H1 (cell line): Measurements from ENCODE around the gene MRE11. TPM values are rescaled to one million over a fixed set of nuclear protein-coding genes. Genes with fewer than 3 reads are reported as not detected.

Experiments used
- CTCF ChIA-PET: fragments of 300-600 bp; sonication (Branson Sonifier 250); formaldehyde crosslinking; loops from one replicate; lab custom pipeline; 2021; ENCODE audit not compliant: partially characterized antibody; lab: Charles Lee
- POLR2A ChIA-PET: fragments of 300-600 bp; sonication (Branson Sonifier 250); formaldehyde crosslinking; loops from one replicate; lab custom pipeline; 2021; ENCODE audit warnings: inconsistent platforms; ENCODE audit not compliant: partially characterized antibody; lab: Charles Lee
- DNase-seq, 2 experiments: peaks; one replicate each; pipeline versions ENCODE4 v3.0.0 to v3.0.0-alpha.2; 2010 to 2022; ENCODE audit warnings: low spot score in 2 of 2, low read depth in 1 of 2, mixed read lengths in 1 of 2
- FAIRE-seq: peaks from 2 replicates; lab custom pipeline; 2011; peaks lifted over from hg19 to GRCh38; lab: Jason Lieb, UNC
- H2AFZ ChIP-seq: 2 replicates; pipeline ENCODE4 v1.8.1; 2012; ENCODE audit warnings: low read length, inconsistent platforms
- H2AK5ac ChIP-seq: 2 replicates; pipeline ENCODE4 v1.6.1; 2013; ENCODE audit warnings: low read depth, low read length
- H2BK120ac ChIP-seq: replicated peaks from 2 replicates; pipeline ENCODE3; 2013; ENCODE audit warnings: low read depth, low read length, inconsistent platforms
- H2BK12ac ChIP-seq: 2 replicates; pipeline ENCODE4 v1.6.1; 2013; ENCODE audit warnings: low read depth, low read length
- H2BK15ac ChIP-seq: 2 replicates; pipeline ENCODE4 v1.6.1; 2013; ENCODE audit warnings: low read length
- H2BK20ac ChIP-seq: 2 replicates; pipeline ENCODE4 v1.6.1; 2013; ENCODE audit warnings: low read length
- H2BK5ac ChIP-seq: 2 replicates; pipeline ENCODE4 v1.6.1; 2013; ENCODE audit warnings: low read depth, low read length
- H3K14ac ChIP-seq: 2 replicates; pipeline ENCODE4 v1.6.1; 2013; ENCODE audit warnings: inconsistent platforms; ENCODE audit not compliant: insufficient read length
- H3K18ac ChIP-seq: 2 replicates; pipeline ENCODE4 v1.6.1; 2013; ENCODE audit warnings: low read length; ENCODE audit errors: extremely low read depth
- H3K23ac ChIP-seq: 2 replicates; pipeline ENCODE4 v1.6.1; 2013; ENCODE audit warnings: inconsistent platforms; ENCODE audit not compliant: insufficient read length
- H3K23me2 ChIP-seq: 2 replicates; pipeline ENCODE4 v1.6.1; 2013; ENCODE audit warnings: low read depth, low read length
- H3K27ac ChIP-seq: 2 replicates; pipeline ENCODE4 v1.6.1; 2011; ENCODE audit warnings: low read depth, low read length, inconsistent platforms
- H3K27me3 ChIP-seq, 4 experiments: replicated peaks in 1 of 4; 1 replicate in 1 of 4; 2 replicates in 3 of 4; pipeline versions ENCODE4 v1.6.1 to v1.8.1; 2011 to 2013; ENCODE audit warnings: low read length in 3 of 4, mild to moderate bottlenecking in 3 of 4, inconsistent platforms in 2 of 4, mixed read lengths in 2 of 4, moderate library complexity in 1 of 4; ENCODE audit not compliant: control insufficient read depth in 3 of 4, insufficient read depth in 3 of 4; ENCODE audit errors: extremely low read depth in 1 of 4
- H3K36me3 ChIP-seq, 4 experiments: 2 replicates each; pipeline versions ENCODE4 v1.6.1 to v1.8.1; 2011 to 2013; ENCODE audit warnings: mild to moderate bottlenecking in 4 of 4, low read length in 3 of 4, moderate library complexity in 2 of 4, control low read depth in 1 of 4, inconsistent platforms in 1 of 4; ENCODE audit not compliant: insufficient read depth in 4 of 4, control insufficient read depth in 2 of 4
- H3K4ac ChIP-seq: replicated peaks from 2 replicates; pipeline ENCODE3; 2013; ENCODE audit warnings: low read length, low read depth, mixed read lengths, inconsistent platforms; ENCODE audit not compliant: insufficient read length
- H3K4me1 ChIP-seq, 4 experiments: replicated peaks in 1 of 4; 1 replicate in 1 of 4; 2 replicates in 3 of 4; pipeline versions ENCODE4 v1.6.1 to v1.8.1; 2011 to 2013; ENCODE audit warnings: low read length in 3 of 4, inconsistent platforms in 2 of 4, mixed read lengths in 1 of 4; ENCODE audit not compliant: insufficient read depth in 4 of 4, control insufficient read depth in 3 of 4
- H3K4me2 ChIP-seq, 2 experiments: 2 replicates each; pipeline versions ENCODE4 v1.6.1 to v1.8.1; 2011 to 2013; ENCODE audit warnings: low read depth in 2 of 2, low read length in 2 of 2, control low read depth in 1 of 2, inconsistent platforms in 1 of 2, mild to moderate bottlenecking in 1 of 2; ENCODE audit not compliant: insufficient read depth in 1 of 2
- H3K4me3 ChIP-seq, 4 experiments: fragments of 200-600, 300-600 bp in 1 of 4; sonication (generic), shearing (Covaris generic), sonication (Bioruptor Twin) in 1 of 4; 2 replicates each; pipeline versions ENCODE4 v1.5.1 to v1.8.1; 2011 to 2016; ENCODE audit warnings: low read length in 4 of 4, low read depth in 3 of 4, control low read depth in 2 of 4, inconsistent platforms in 2 of 4, mild to moderate bottlenecking in 2 of 4, mixed read lengths in 1 of 4, moderate library complexity in 1 of 4; ENCODE audit not compliant: insufficient read depth in 2 of 4; ENCODE audit errors: extremely low read depth in 1 of 4
- H3K56ac ChIP-seq: replicated peaks from 2 replicates; pipeline ENCODE3; 2013; ENCODE audit warnings: low read depth, mild to moderate bottlenecking, mixed read lengths, low read length, inconsistent platforms; ENCODE audit not compliant: insufficient read length
- H3K79me1 ChIP-seq: 2 replicates; pipeline ENCODE4 v1.6.1; 2013; ENCODE audit warnings: low read depth, low read length, control low read depth
- H3K79me2 ChIP-seq, 2 experiments: 2 replicates each; pipeline versions ENCODE4 v1.6.1 to v1.8.1; 2012 to 2013; ENCODE audit warnings: low read length in 2 of 2, mild to moderate bottlenecking in 2 of 2, inconsistent platforms in 1 of 2; ENCODE audit not compliant: insufficient read depth in 2 of 2, control insufficient read depth in 1 of 2
- H3K9ac ChIP-seq, 4 experiments: replicated peaks in 1 of 4; 1 replicate in 1 of 4; 2 replicates in 3 of 4; pipeline versions ENCODE4 v1.6.1 to v1.8.1; 2011 to 2013; ENCODE audit warnings: low read depth in 3 of 4, low read length in 3 of 4, control low read depth in 2 of 4, mild to moderate bottlenecking in 2 of 4, moderate library complexity in 2 of 4, inconsistent platforms in 1 of 4; ENCODE audit errors: extremely low read depth in 1 of 4
- H3K9me3 ChIP-seq, 2 experiments: 2 replicates each; pipeline versions ENCODE4 v1.6.1 to v1.8.1; 2012 to 2013; ENCODE audit warnings: mild to moderate bottlenecking in 2 of 2, moderate library complexity in 2 of 2, control low read depth in 1 of 2, inconsistent platforms in 1 of 2, low read depth in 1 of 2, low read length in 1 of 2, mixed read lengths in 1 of 2; ENCODE audit not compliant: insufficient read depth in 2 of 2
- H4K20me1 ChIP-seq, 2 experiments: replicated peaks in 1 of 2; 2 replicates each; pipeline versions ENCODE3 to v1.8.1; 2011 to 2013; ENCODE audit warnings: inconsistent platforms in 2 of 2, low read length in 2 of 2, mild to moderate bottlenecking in 1 of 2; ENCODE audit not compliant: insufficient read depth in 2 of 2, control insufficient read depth in 1 of 2
- H4K5ac ChIP-seq: 2 replicates; pipeline ENCODE4 v1.6.1; 2013; ENCODE audit warnings: low read length, low read depth, mixed read lengths, inconsistent platforms; ENCODE audit not compliant: insufficient read length
- H4K8ac ChIP-seq: 2 replicates; pipeline ENCODE4 v1.8.0; 2013; ENCODE audit warnings: mild to moderate bottlenecking, moderate library complexity, low read length, inconsistent platforms; ENCODE audit not compliant: insufficient read depth; ENCODE audit errors: extremely low read depth
- H4K91ac ChIP-seq: replicated peaks from 2 replicates; pipeline ENCODE3; 2013; ENCODE audit warnings: low read length, mixed read lengths, inconsistent platforms; ENCODE audit not compliant: insufficient read length
- BCL11A ChIP-seq, 2 experiments: IDR thresholded peaks; one replicate each; pipeline ENCODE4 v1.6.1; 2011; ENCODE audit warnings: low read depth in 2 of 2, low read length in 2 of 2, mild to moderate bottlenecking in 2 of 2
- CTBP2 ChIP-seq: IDR thresholded peaks from 2 replicates; pipeline ENCODE4 v1.7.0; 2011; ENCODE audit warnings: borderline replicate concordance, mild to moderate bottlenecking, moderate library complexity, mixed read lengths, low read length; ENCODE audit not compliant: insufficient read depth, insufficient read length
- EP300 ChIP-seq, 2 experiments: IDR thresholded peaks; 1 replicate in 1 of 2; 2 replicates in 1 of 2; pipeline ENCODE4 v1.6.1; 2011 to 2012; ENCODE audit warnings: low read depth in 2 of 2, low read length in 2 of 2, mild to moderate bottlenecking in 2 of 2, borderline replicate concordance in 1 of 2, inconsistent platforms in 1 of 2, moderate library complexity in 1 of 2
- JUND ChIP-seq: IDR thresholded peaks from 2 replicates; pipeline ENCODE4 v1.6.1; 2011; ENCODE audit warnings: mild to moderate bottlenecking, improper control_type of control experiment, low read length
- RAD21 ChIP-seq, 2 experiments: IDR thresholded peaks in 1 of 2; conservative IDR thresholded peaks in 1 of 2; 2 replicates each; pipeline ENCODE4 v1.6.1; 2011; ENCODE audit warnings: low read depth in 2 of 2, low read length in 2 of 2, improper control_type of control experiment in 1 of 2, inconsistent platforms in 1 of 2, mild to moderate bottlenecking in 1 of 2, moderate library complexity in 1 of 2
- SP4 ChIP-seq: IDR thresholded peaks from 2 replicates; pipeline ENCODE4 v1.6.1; 2012; ENCODE audit warnings: low read length, inconsistent platforms
- WGBS, 2 experiments: shearing (Covaris generic) in 1 of 2; methylation state at CpG; one replicate each; pipeline versions ENCODE4 v1.1.6 to v1.1.7; 2013 to 2015; ENCODE audit warnings: low lambda C conversion rate in 2 of 2, mixed read lengths in 2 of 2, inconsistent platforms in 1 of 2, low coverage in 1 of 2, missing lambda C conversion rate in 1 of 2; ENCODE audit not compliant: insufficient replicate concordance in 2 of 2, insufficient coverage in 1 of 2, insufficient read length in 1 of 2; ENCODE audit errors: extremely low coverage in 1 of 2, missing lambda C conversion rate in 1 of 2; 5-methylcytosine and 5-hydroxymethylcytosine counted together
- polyA plus RNA-seq, 7 experiments: library from polyadenylated mRNA; depleted of rRNA in 3 of 7; stranded (reverse) in 5 of 7; unstranded in 2 of 7; fragments of >200 nt in 5 of 7; fragments of 200-250 nt in 2 of 7; gene quantifications; 1 replicate in 5 of 7; 2 replicates in 1 of 7; 4 replicates in 1 of 7; pipeline versions ENCODE4 v1.2.1 to v1.2.3, GENCODE V29; 2011 to 2013; ENCODE audit warnings: missing spikeins in 2 of 7, mixed read lengths in 2 of 7
- total RNA-seq: library from RNA; stranded (reverse); fragmentation: NEBNext Ultra II Directional; extraction: Animal tissue kit (Norgen Biotek cat#: 25700); gene quantifications from 2 replicates; pipeline ENCODE4 v1.2.1, GENCODE V29; 2021
- TF ChIP-seq, protein P1 (sequence below), 3 experiments: IDR thresholded peaks; 1 replicate in 2 of 3; 2 replicates in 1 of 3; pipeline versions ENCODE4 v1.5.1 to v1.6.1; 2011; ENCODE audit warnings: low read length in 3 of 3, mild to moderate bottlenecking in 3 of 3, inconsistent platforms in 2 of 3, low read depth in 1 of 3, moderate library complexity in 1 of 3; ENCODE audit not compliant: insufficient read depth in 1 of 3; ENCODE audit errors: control extremely low read depth in 1 of 3

MRE11 gene
- total and polyA plus RNA-seq, 2 of the 8 experiments (the other 6 are each of a cell fraction or from before 2014, with no cell fraction given), result 7.2 to 43.4 TPM

DNA sequence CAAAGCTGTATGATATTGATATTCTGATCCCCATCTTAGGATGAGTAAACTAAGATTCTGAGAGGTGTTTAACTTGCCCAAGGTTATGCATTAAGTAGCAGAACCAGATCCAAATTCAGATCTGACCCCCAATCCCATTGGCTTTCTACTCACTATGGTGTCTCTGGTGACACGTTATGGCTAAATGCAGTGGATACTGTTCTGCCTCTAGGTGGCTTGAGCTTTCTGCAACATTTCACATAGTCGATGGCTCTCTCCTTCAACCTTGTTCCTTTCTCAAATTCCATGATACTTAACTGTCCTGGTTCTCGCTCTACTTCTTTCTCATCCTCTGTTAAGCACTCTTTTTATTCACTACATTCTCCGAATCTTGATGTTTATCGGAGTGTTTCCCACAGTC is 28.0 kb upstream of the MRE11 start:
- H3K79me2 ChIP-seq, result no peaks in the 10 kb centered on the region
- H3K9me3 ChIP-seq, result no peaks in the 10 kb centered on the region
- no peak overlapping the region for H3K27ac ChIP-seq
- TF ChIP-seq JUND (no peak), EP300 (IDR thresholded peaks at IDR 0.05; ENCODE audit: borderline replicate concordance in 1 of 2, low read depth in 2 of 2, low read length in 2 of 2) (no peak), BCL11A (IDR thresholded peaks at IDR 0.05; ENCODE audit: low read depth in 2 of 2, low read length in 2 of 2) (no peak), CTBP2 (no peak), SP4 (no peak), RAD21 (IDR thresholded peaks at IDR 0.05 in 1 of 2, conservative IDR thresholded peaks at IDR 0.05 in 1 of 2; ENCODE audit: low read depth in 2 of 2, low read length in 2 of 2) (peak; percentile 46 to 57)
- TF ChIP-seq, protein P1, sequence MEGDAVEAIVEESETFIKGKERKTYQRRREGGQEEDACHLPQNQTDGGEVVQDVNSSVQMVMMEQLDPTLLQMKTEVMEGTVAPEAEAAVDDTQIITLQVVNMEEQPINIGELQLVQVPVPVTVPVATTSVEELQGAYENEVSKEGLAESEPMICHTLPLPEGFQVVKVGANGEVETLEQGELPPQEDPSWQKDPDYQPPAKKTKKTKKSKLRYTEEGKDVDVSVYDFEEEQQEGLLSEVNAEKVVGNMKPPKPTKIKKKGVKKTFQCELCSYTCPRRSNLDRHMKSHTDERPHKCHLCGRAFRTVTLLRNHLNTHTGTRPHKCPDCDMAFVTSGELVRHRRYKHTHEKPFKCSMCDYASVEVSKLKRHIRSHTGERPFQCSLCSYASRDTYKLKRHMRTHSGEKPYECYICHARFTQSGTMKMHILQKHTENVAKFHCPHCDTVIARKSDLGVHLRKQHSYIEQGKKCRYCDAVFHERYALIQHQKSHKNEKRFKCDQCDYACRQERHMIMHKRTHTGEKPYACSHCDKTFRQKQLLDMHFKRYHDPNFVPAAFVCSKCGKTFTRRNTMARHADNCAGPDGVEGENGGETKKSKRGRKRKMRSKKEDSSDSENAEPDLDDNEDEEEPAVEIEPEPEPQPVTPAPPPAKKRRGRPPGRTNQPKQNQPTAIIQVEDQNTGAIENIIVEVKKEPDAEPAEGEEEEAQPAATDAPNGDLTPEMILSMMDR (IDR thresholded peaks at IDR 0.05; ENCODE audit: control extremely low read depth in 1 of 3, insufficient read depth in 1 of 3, low read depth in 1 of 3, low read length in 3 of 3), result peak in 2 of 3 experiments; percentile 60 to 73; a peak in 3 of 4 replicates
- H3K4ac ChIP-seq, result no peak overlapping the region
- H3K4me3 ChIP-seq, result no peak overlapping the region
- H3K18ac ChIP-seq, result no peak overlapping the region
- DNase-seq (no peak), FAIRE-seq (peak; percentile 96)
- no peak overlapping the region for H3K23ac ChIP-seq
- no peaks in the 10 kb centered on the region for H3K79me1 ChIP-seq
- H3K36me3 ChIP-seq, result no peaks in the 10 kb centered on the region
- no peak overlapping the region for H4K91ac ChIP-seq
- no peaks in the 10 kb centered on the region for H4K20me1 ChIP-seq
- no peak overlapping the region for H3K4me2 ChIP-seq
- H4K8ac ChIP-seq, result no peak overlapping the region
- no peak overlapping the region for H2BK15ac ChIP-seq
- H2BK12ac ChIP-seq, result no peak overlapping the region
- H3K9ac ChIP-seq, result no peak overlapping the region
- no peak overlapping the region for H3K14ac ChIP-seq
- no peaks in the 10 kb centered on the region for H3K23me2 ChIP-seq
- POLR2A ChIA-PET, result interaction anchor here (0.8 to 1.0 kb wide), 2 partner anchors 22 to 29 kb away, joined by 3 read pairs; partner anchors contain the start of gene FUT4
- H2AFZ ChIP-seq, result 0 out of 2 replicates have a peak overlapping the region, but pooled peaks have one; percentile 19
- H4K5ac ChIP-seq, result no peak overlapping the region
- no peak overlapping the region for H2BK20ac ChIP-seq
- no peak overlapping the region for H2AK5ac ChIP-seq
- no peak overlapping the region for H2BK5ac ChIP-seq
- H3K27me3 ChIP-seq, result no peaks in the 10 kb centered on the region
- CTCF ChIA-PET, result interaction anchor here (0.6 to 3.0 kb wide), 26 partner anchors 10 to 520 kb away, joined by 3 to 17 read pairs (median 3); partner anchors contain the start of gene C11orf97
- H2BK120ac ChIP-seq, result no peak overlapping the region
- H3K56ac ChIP-seq, result no peak overlapping the region
- 70% methylated on average over 4 of the region's 5 CpGs; no CpG with 5 or more reads in 1 of the 2 experiments for WGBS, 2 experiments
- H3K4me1 ChIP-seq, result no peaks in the 10 kb centered on the region
